GM18511 (cell line): ENCODE results near the gene FAM120B.
"Not testable (repeated sequence)": the region's sequence is repeated elsewhere in the genome, so short reads cannot be mapped to it uniquely, and the experiment has no call there.

Experiments
- ATAC-seq: cut with Tn5 transposase; IDR thresholded peaks from one replicate; pipeline ENCODE4 v1.9.1; 2021; ENCODE audit warnings: mild to moderate bottlenecking, moderate library complexity; ENCODE audit not compliant: unreplicated experiment

The FAM120B gene

GRCh38 chr6:170378502-170378901, 71.9 kb downstream of the FAM120B start:
- no peak for ATAC-seq

DNA sequence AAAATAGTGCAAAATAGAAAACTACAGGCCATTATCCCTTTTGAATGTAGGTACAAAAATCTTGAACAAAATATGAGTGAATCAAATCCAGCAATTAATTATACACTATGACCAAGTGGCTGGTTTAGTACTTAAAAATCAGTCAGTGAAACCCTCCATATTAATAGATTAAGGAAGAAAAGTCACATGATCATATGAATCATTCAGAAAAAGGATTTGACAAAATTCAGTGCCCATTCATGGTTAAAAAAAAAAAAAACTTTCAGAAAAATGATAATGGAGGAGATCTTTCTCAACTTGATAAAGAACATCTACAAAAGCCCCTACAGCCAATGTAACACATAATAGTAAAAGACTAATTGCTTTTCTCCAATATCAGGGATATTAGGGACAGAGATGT, 75.0 kb downstream of the FAM120B start:
- no peak for ATAC-seq

- ATAC-seq: no peak
These were observed 77.0 kb downstream of the FAM120B start for GRCh38 chr6:170383466-170384035.

GRCh38 chr6:170385506-170385905, 78.9 kb downstream of the FAM120B start:
- ATAC-seq: no peak

GRCh38 chr6:170388113-170388512, 81.6 kb downstream of the FAM120B start:
- no peak for ATAC-seq

DNA sequence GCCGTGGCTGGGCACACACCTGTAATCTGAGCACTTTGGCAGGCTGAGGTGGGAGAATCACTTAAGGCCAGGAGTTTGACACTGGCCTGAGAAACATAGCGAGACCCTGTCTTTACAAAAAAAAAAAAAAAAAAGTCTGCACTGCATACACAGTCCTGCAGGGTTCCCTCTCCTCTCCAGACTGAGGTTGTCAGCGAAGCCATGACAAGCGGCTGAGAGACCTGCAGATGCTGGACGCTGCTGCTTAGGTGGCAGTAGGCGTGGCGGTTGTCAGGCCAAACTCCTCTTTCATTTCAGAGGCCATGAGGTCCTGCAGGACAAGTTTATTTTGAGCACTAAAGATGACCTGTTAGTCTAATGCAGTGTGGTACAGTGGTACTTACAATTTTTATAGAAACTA, 86.5 kb downstream of the FAM120B start:
- ATAC-seq: no peak

GRCh38 chr6:170393807-170394399, 87.3 kb downstream of the FAM120B start:
- ATAC-seq: no peak

DNA sequence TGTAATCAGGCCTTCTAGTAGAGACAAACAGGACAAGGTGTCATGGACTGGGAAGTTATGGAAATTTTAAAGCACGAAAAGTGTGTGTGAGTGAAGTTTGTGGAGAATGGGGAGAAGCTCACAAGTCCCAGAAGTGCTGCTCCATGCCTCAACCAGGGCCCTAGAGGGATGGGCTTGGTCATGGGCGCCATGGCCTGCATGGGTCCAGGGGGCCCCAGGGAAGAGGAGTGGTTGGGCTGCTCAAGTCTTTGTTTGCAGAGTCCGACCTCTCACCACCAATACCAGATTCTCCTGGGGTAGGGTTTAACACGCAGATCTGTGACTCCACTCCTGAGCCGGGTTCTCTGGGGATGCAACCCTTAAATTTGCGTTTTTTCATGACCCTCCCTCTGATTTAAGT, 88.4 kb downstream of the FAM120B start:
- no peak for ATAC-seq

GRCh38 chr6:170398743-170399369, 92.3 kb downstream of the FAM120B start:
- not testable (repeated sequence) for ATAC-seq

DNA sequence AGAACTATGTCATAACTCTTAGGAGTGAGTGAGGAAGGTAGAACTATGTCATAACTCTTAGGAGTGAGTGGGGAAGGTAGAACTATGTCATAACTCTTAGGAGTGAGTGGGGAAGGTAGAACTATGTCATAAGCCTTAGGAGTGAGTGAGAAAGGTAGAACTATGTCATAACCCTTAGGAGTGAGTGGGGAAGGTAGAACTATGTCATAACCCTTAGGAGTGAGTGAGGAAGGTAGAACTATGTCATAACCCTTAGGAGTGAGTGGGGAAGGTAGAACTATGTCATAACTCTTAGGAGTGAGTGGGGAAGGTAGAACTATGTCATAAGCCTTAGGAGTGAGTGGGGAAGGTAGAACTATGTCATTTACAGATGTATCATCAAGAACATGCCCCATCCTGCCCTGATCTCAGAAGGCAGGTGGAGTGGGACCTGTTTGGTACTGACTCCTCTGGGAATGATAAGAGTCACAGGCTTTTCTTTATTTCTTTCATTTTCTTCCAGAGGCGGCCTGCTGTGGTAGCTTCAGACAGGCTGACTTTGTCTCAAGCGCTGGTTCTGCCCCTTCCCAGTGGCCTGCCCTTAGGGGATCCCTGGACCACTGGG, 93.5 kb downstream of the FAM120B start:
- ATAC-seq: not testable (repeated sequence)

DNA sequence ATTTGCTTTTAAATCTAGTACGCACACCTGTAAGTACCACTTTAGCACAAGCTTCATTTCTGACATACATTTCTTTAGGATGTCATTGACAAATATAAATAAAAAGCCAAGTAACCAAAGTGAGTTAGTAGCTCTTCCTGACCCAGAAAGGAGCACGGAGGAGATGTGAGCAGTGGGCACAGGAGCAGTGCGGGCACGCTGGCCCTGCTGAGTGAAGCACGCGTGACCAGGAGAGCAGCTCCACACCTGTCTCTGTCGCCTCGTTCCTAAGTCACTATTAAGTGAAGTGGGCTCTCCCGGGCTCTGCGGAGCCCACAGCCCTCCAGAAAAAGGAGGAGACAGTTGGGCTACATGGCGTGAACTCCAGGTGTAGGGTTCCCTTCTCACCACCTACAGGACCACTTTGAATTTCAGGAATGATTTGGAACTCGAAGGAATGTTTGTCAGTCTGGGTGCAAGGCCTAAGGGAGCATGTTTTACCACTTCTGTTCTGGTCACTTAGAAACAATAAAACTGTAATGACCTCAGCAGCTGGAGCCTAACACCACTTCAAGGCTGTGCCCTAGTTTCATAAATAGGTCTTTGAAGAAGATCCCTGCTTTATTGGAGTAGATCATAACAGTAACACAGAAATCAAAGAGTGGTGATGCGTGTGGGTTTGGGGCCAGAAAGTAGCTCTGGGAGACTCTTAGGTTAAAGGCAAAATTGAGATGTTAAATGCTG, 95.9 kb downstream of the FAM120B start:
- no peak for ATAC-seq

GRCh38 chr6:170403451-170403850, 96.9 kb downstream of the FAM120B start:
- no peak for ATAC-seq

GRCh38 chr6:170404036-170404435, 97.5 kb downstream of the FAM120B start:
- ATAC-seq: no peak

- ATAC-seq: no peak
These were observed 98.1 kb downstream of the FAM120B start for GRCh38 chr6:170404697-170405096.

DNA sequence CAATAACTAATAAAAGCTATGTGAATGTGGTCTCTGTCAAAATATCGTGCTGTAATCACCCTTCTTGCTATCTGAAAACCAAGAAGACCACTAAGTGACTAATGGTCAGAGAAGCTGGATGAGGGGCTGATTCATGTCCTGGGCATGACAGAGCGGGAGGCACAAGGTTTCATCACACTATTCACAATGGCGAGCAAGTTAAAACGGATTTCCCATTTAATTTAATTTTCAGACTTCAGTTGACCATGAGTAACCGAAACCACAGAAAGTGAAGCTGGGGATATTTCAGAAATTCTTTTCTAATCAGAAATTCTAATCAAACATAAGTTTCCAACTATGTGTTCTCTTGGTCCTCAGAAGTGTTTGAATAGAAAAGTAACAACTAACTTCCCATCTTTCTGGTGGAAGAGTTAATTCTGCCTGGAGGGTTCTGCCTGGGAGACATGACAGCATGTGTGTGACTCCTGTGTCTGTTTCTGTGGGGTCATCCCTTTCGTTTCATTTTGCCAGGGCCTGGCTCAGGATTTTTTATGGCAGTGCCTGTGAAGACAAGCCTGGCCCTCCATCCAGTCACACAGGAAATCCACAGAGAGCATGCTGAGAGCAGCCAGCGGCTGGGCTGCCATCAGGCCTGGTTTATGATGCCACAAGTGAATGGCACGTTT, 98.9 kb downstream of the FAM120B start:
- ATAC-seq: no peak

DNA sequence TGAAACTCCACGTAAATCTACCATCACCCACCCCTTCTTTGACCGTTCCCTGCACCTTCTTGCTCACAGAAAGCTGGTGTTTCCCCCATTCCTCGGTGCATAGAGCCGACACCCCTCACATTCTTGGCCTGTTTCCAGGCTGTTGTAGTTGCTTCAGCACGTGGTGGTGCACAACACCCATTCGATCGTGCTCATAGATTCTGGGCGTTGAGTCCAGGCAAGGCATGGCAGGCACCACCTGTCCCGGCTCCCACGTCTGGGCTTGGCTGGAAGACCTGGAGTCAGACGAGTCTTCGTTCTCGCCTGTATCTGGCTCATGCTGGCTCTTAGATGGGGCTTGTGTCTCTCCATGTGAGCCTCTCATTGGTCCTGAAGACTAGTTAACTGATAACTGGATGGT, 100.6 kb downstream of the FAM120B start:
- ATAC-seq: no peak

DNA sequence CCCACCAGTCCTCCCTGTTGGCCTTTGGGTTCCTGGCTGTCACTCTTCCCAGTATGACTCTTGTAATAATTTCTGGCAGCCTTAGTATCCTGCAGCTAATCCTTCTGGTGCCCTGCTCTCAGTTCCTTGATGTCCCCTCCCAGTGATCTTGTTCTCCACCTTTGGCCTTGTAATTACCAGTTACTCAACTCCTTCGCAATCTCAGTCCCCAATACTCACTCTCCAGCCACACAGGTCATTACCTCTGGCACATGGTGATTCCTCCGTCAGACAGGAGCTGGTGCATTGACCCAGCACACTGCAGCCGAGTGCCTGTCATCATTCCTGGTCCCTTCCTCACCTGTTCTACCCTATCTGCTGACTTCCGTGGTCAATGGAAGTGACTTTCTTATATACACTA, 101.4 kb downstream of the FAM120B start:
- ATAC-seq: no peak

- ATAC-seq: not testable (repeated sequence)
These were observed 103.2 kb downstream of the FAM120B start for GRCh38 chr6:170409746-170410145.

DNA sequence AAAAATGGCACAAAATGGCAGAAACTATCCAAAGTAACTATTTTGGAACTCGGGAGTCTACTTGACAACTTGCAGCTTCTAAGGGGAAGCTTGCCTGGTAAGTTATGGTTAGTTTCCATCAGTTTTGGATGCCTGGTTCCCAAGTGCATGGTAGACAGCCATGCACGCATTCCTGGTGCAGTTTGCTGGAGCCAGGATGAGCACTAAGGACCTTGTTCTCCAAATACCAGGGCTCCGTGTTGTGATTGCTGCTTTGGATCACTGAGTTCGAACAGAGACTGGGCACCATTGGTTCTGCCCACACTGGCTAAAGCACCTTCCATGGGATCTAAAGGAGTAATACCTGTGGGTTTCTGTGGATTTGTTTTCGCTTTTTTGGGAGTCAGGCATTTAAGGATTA, 103.7 kb downstream of the FAM120B start:
- no peak for ATAC-seq

DNA sequence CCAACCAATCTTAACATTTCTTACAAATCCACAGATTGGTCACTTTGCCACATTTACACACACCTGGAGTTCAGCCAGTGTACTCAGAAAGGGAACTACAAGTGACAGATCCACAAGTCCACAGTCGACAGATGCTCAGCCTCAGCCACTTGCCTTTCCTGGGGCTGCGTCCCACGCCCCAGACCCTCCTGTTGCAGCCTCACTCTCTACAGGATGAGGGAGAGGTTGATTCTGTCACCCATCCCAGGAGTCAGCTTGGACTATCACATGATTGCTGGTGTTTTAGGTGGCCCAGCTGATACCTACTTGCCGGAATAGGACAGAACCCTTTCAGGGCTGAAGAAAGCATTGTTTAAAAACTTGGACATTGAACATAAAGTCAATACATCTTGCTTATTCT, 108.8 kb downstream of the FAM120B start:
- ATAC-seq: no peak

DNA sequence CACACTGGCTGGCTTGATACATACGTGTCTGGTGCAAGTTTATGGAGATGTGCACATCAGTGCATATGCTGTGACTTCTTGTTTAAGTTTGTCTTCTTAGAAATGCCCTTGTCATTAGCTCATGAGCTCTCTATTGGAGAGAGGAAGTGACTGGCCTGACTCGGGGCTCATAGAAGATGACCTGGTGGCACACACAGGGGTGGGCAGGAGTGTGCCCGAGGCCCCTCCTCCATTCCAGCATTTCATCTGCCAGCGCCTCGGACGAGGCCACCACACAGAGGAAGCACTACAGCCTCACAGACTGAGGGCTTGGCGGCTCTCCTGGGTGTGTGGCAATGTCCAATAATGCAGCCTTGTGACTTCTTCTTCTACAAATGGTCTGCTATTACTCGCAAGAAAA, 109.7 kb downstream of the FAM120B start:
- no peak for ATAC-seq
